Sigmoid colon (tissue), 7 donors: ENCODE data around the gene AATF. TPM values are rescaled to one million over a fixed set of nuclear protein-coding genes. Genes with fewer than 3 reads are reported as not detected.

Experiments used
- DNase-seq: peaks from one replicate; pipeline ENCODE4 v3.0.0-alpha.2; 2019
- H3K27ac ChIP-seq, 4 donors: fragments of 200-600 bp; sonication (generic); one replicate each; pipeline ENCODE4 v1.5.1; 2016 to 2019; ENCODE audit warnings: mild to moderate bottlenecking in 1 of 4
- H3K27me3 ChIP-seq, 3 donors: fragments of 200-600 bp; sonication (generic); one replicate each; pipeline ENCODE4 v1.5.1; 2019; ENCODE audit warnings: mild to moderate bottlenecking in 1 of 3
- H3K36me3 ChIP-seq, 4 donors: fragments of 200-600 bp; sonication (generic); one replicate each; pipeline ENCODE4 v1.5.1; 2016 to 2019
- H3K4me1 ChIP-seq, 4 donors: fragments of 200-600 bp; sonication (generic); one replicate each; pipeline ENCODE4 v1.5.1; 2017 to 2019
- H3K4me3 ChIP-seq, 4 donors: fragments of 200-600 bp; sonication (generic); one replicate each; pipeline ENCODE4 v1.5.1; 2017 to 2019; ENCODE audit warnings: mild to moderate bottlenecking in 2 of 4, moderate library complexity in 1 of 4
- H3K9me3 ChIP-seq, 4 donors: fragments of 200-600 bp in 3 of 4; sonication (generic) in 3 of 4; one replicate each; pipeline versions ENCODE4 v1.5.1 to v1.6.1; 2013 to 2019
- CTCF ChIP-seq, 4 experiments: fragments of 450-650 bp in 3 of 4; fragments of 200-600 bp in 1 of 4; IDR thresholded peaks; one replicate each; pipeline ENCODE4 v1.5.1; 2016 to 2019; ENCODE audit warnings: antibody characterized with exemption in 4 of 4, mild to moderate bottlenecking in 3 of 4, moderate library complexity in 2 of 4
- EP300 ChIP-seq, 4 donors: sonication (generic); formaldehyde crosslinking; IDR thresholded peaks; one replicate each; pipeline ENCODE4 v1.6.1; 2017; ENCODE audit warnings: antibody characterized with exemption in 4 of 4
- POLR2A ChIP-seq, 2 donors: fragments of 450-650 bp; IDR thresholded peaks; one replicate each; pipeline ENCODE4 v1.6.1; 2016; ENCODE audit warnings: antibody characterized with exemption in 2 of 2, mild to moderate bottlenecking in 2 of 2, moderate library complexity in 2 of 2
- POLR2AphosphoS5 ChIP-seq, 4 donors: sonication (generic); formaldehyde crosslinking; IDR thresholded peaks; one replicate each; pipeline ENCODE4 v1.6.1; 2017; ENCODE audit warnings: antibody characterized with exemption in 4 of 4
- WGBS, 2 donors: extraction: QIAGEN DNeasy Blood & Tissue Kit; methylation state at CpG; one replicate each; pipeline ENCODE4 v1.1.7; 2013; 5-methylcytosine and 5-hydroxymethylcytosine counted together
- intact Hi-C: fragments of 100-400 bp; cut with DNase I; formaldehyde crosslinking; loops from one replicate; pipeline ENCODE4 v1.15.1; 2023
- polyA plus RNA-seq, 3 donors: library from polyadenylated mRNA; stranded (reverse); fragments of 200-250 nt; gene quantifications; one replicate each; pipeline ENCODE4 v1.2.3, GENCODE V29; 2013
- total RNA-seq, 4 donors: library from RNA; depleted of rRNA; stranded (reverse); fragments of >200 nt; gene quantifications; one replicate each; pipeline ENCODE4 v1.1.0, GENCODE V29; 2016
- donor health status: healthy with polysubstance abuse.
- donor health status: Bipolar disorder and iron deficiency.
- donor health status: healthy.

AATF gene
- total and polyA plus RNA-seq, 7 donors: 27.6 to 38.3 (median 33.2) TPM

GRCh38 chr17:37086948-37087347 lies 138.2 kb downstream of the AATF start:
- 91 to 93% methylated on average over 3 of the region's 3 CpGs for WGBS, 2 donors
- intact Hi-C loops: no loop called here
- H3K27ac ChIP-seq: no peak overlapping the region

DNA sequence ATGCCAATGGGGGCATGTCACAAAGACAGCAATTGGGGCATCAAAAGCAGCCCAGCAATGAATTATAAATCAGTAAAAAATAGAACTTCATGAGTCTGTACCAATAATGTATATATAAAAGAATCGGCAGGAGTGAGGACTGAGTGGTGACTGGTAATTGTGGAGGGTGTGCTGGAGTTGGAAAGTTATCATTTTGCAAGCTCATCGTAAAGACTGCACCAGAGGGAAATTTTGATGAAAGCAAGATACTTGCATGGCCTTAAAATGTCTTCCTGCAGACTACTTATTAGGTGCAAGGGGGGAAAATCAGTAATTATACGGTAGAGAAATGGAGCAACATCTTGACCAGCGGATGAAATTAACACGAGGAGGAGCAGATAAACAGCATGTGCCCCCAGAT lies 138.9 kb downstream of the AATF start:
- Histone ChIP-seq H3K27me3 (no peaks in the 10 kb centered on the region), H3K4me3 (no peak overlapping the region), H3K36me3 (peaks cover 0 to 26% (median 15%) of the 10 kb centered on the region in 4 donors), H3K27ac (no peak overlapping the region), H3K9me3 (no peaks in the 10 kb centered on the region), H3K4me1 (peaks cover 0 to 27% (median 25%) of the 10 kb centered on the region in 4 donors)
- no peak for DNase-seq
- intact Hi-C loops: no loop called here
- TF ChIP-seq CTCF (IDR thresholded peaks at IDR 0.05) (no peak), EP300 (IDR thresholded peaks at IDR 0.05) (no peak), POLR2A (IDR thresholded peaks at IDR 0.05) (no peak), POLR2AphosphoS5 (IDR thresholded peaks at IDR 0.05) (no peak)
- WGBS, 2 donors: 93 to 95% methylated on average over 5 of the region's 5 CpGs

More at GRCh38 chr17:37086948-37087347, 138.2 kb downstream of the AATF start:
- Histone ChIP-seq H3K4me3 (no peak overlapping the region), H3K4me1 (peaks cover 0 to 27% (median 25%) of the 10 kb centered on the region in 4 donors), H3K36me3 (peaks cover 0 to 26% (median 15%) of the 10 kb centered on the region in 4 donors), H3K27me3 (no peaks in the 10 kb centered on the region), H3K9me3 (no peaks in the 10 kb centered on the region)
- DNase-seq: no peak
- TF ChIP-seq POLR2AphosphoS5 (IDR thresholded peaks at IDR 0.05): no peak
- no peak for TF ChIP-seq CTCF (IDR thresholded peaks at IDR 0.05)
- TF ChIP-seq POLR2A (IDR thresholded peaks at IDR 0.05): no peak
- TF ChIP-seq EP300 (IDR thresholded peaks at IDR 0.05): no peak

DNA sequence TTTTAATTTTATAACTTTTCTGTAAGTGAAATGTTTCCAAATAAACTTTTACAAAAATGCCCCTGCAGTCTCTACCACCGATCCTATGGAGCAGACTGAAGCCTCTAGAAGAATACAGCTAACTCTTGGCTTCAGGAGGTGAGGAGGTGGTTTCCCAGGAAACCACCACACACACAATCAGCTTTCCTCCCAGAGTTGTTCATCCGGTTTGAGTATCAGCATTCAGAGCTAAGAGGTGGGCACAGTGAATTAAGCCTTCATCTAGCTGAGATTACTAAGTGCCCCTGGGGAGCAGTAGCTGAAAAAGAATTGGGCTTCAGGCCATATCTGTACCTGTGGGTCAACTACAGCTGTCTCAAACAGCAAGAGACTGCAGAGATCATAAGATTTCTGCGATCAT lies 139.7 kb downstream of the AATF start:
- Histone ChIP-seq H3K27me3 (no peaks in the 10 kb centered on the region), H3K4me3 (no peak overlapping the region), H3K4me1 (peaks cover 0 to 27% (median 25%) of the 10 kb centered on the region in 4 donors), H3K27ac (no peak overlapping the region), H3K9me3 (no peaks in the 10 kb centered on the region), H3K36me3 (peaks cover 0 to 26% (median 15%) of the 10 kb centered on the region in 4 donors)
- no peak for DNase-seq
- TF ChIP-seq POLR2A (IDR thresholded peaks at IDR 0.05) (no peak), POLR2AphosphoS5 (IDR thresholded peaks at IDR 0.05) (no peak), CTCF (IDR thresholded peaks at IDR 0.05) (no peak)
- intact Hi-C loops: no loop called here
- WGBS, 2 donors: 60 to 64% methylated on average over 3 of the region's 3 CpGs

DNA sequence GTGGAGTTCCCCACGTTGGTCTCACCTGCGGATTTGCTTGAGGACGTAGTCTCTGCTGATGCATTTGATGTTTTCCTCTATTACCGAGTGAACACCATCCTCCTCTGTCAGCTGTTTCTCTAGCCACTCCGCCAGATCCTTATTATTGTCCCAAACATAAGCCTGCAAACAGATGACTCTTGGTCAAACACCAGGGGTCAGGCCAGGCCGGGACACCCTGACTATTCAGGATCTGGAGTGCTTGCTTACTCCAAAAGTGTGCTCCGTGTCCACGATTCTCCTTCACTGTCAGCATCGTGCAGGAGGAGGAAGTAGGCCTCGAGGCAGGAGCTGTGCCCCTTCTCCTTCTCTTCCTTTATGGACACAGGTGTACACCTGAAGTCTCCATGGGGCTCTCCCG lies 140.2 kb downstream of the AATF start:
- no peak for TF ChIP-seq CTCF (IDR thresholded peaks at IDR 0.05)
- TF ChIP-seq POLR2A (IDR thresholded peaks at IDR 0.05): no peak
- no peak for TF ChIP-seq EP300 (IDR thresholded peaks at IDR 0.05)
- TF ChIP-seq POLR2AphosphoS5 (IDR thresholded peaks at IDR 0.05): no peak
- H3K36me3 ChIP-seq: peaks cover 0 to 26% (median 15%) of the 10 kb centered on the region in 4 donors
- WGBS, 2 donors: 81 to 82% methylated on average over 11 of the region's 11 CpGs
- no peaks in the 10 kb centered on the region for H3K9me3 ChIP-seq
- H3K27ac ChIP-seq: no peak overlapping the region
- no peak overlapping the region for H3K4me3 ChIP-seq
- H3K4me1 ChIP-seq: peaks cover 0 to 27% (median 25%) of the 10 kb centered on the region in 4 donors
- intact Hi-C loops: no loop called here
- no peaks in the 10 kb centered on the region for H3K27me3 ChIP-seq
- no peak for DNase-seq

GRCh38 chr17:37089956-37090355 lies 141.2 kb downstream of the AATF start:
- Histone ChIP-seq H3K27ac (no peak overlapping the region), H3K27me3 (no peaks in the 10 kb centered on the region), H3K4me1 (peaks cover 0 to 27% (median 25%) of the 10 kb centered on the region in 4 donors), H3K4me3 (no peak overlapping the region), H3K9me3 (no peaks in the 10 kb centered on the region), H3K36me3 (peaks cover 0 to 29% (median 13%) of the 10 kb centered on the region in 4 donors)
- intact Hi-C loops: no loop called here
- no peak for TF ChIP-seq EP300 (IDR thresholded peaks at IDR 0.05)
- TF ChIP-seq POLR2A (IDR thresholded peaks at IDR 0.05): no peak
- TF ChIP-seq CTCF (IDR thresholded peaks at IDR 0.05): no peak
- 47 to 76% methylated on average over 7 of the region's 7 CpGs for WGBS, 2 donors
- no peak for DNase-seq
